Left ventricle myocardium inferior (tissue), 1 donor: ENCODE data around the gene NEXN. TPM values are rescaled to one million over a fixed set of nuclear protein-coding genes. Genes with fewer than 3 reads are reported as not detected.

Experiments
- DNase-seq: peaks from one replicate; pipeline ENCODE4 v3.0.0-alpha.2; 2020
- H3K27ac ChIP-seq: fragments of 200-600 bp; replicated peaks from 2 replicates; pipeline ENCODE4 v1.8.0; 2021
- H3K27me3 ChIP-seq: fragments of 200-600 bp; 2 replicates; pipeline ENCODE4 v1.8.0; 2021; ENCODE audit warnings: low read depth
- H3K36me3 ChIP-seq: fragments of 200-600 bp; 2 replicates; pipeline ENCODE4 v1.8.0; 2021
- H3K4me1 ChIP-seq: fragments of 200-600 bp; 2 replicates; pipeline ENCODE4 v1.8.0; 2021
- H3K4me3 ChIP-seq: fragments of 200-600 bp; 2 replicates; pipeline ENCODE4 v1.8.0; 2021; ENCODE audit warnings: mild to moderate bottlenecking, moderate library complexity
- H3K9me3 ChIP-seq: fragments of 200-600 bp; replicated peaks from 2 replicates; pipeline ENCODE4 v1.8.0; 2021
- intact Hi-C: fragments of 100-400 bp; cut with micrococcal nuclease; formaldehyde crosslinking; loops from one replicate; pipeline ENCODE4 v1.11.0; 2022
- total RNA-seq: library from RNA; stranded (reverse); fragmentation: NEBNext Ultra II Directional; extraction: Animal tissue kit (Norgen Biotek cat#: 25700); gene quantifications from one replicate; pipeline ENCODE4 v1.2.1, GENCODE V29; 2021
- TF ChIP-seq, protein P1 (sequence below): fragments of 200-600 bp; IDR thresholded peaks from 2 replicates; pipeline ENCODE4 v1.8.0; 2021; ENCODE audit warnings: antibody characterized with exemption, mild to moderate bottlenecking, borderline replicate concordance
- donor health status: DM: no; HTN: yes; CAD: no; lungs with severe emphysema.

The NEXN gene
- total RNA-seq, 1 donor from 2014 or later: 391 TPM

DNA sequence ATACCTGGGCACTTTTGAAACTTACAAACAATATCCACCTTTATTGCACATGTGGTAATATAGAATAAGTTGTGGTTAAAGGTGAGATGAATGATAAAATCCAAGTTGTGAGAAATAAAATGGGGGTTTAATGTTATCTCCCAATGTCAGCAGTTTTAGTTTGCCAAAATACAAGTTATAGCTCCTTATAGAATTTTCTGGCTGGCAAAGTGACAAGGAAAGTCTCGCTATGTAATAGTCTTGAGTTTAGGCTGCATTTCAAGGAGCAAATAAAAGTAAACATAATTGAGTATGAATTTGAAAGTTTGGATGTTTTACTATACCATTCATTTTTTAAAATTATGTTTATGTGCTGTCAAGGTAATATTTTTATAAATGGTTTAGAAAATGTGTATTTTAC, 15.0 kb upstream of the NEXN start:
- peaks cover 7% of the 10 kb centered on the region for H3K36me3 ChIP-seq
- no peak overlapping the region for H3K27ac ChIP-seq
- DNase-seq: no peak
- TF ChIP-seq, protein P1, sequence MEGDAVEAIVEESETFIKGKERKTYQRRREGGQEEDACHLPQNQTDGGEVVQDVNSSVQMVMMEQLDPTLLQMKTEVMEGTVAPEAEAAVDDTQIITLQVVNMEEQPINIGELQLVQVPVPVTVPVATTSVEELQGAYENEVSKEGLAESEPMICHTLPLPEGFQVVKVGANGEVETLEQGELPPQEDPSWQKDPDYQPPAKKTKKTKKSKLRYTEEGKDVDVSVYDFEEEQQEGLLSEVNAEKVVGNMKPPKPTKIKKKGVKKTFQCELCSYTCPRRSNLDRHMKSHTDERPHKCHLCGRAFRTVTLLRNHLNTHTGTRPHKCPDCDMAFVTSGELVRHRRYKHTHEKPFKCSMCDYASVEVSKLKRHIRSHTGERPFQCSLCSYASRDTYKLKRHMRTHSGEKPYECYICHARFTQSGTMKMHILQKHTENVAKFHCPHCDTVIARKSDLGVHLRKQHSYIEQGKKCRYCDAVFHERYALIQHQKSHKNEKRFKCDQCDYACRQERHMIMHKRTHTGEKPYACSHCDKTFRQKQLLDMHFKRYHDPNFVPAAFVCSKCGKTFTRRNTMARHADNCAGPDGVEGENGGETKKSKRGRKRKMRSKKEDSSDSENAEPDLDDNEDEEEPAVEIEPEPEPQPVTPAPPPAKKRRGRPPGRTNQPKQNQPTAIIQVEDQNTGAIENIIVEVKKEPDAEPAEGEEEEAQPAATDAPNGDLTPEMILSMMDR: no peak
- no peaks in the 10 kb centered on the region for H3K9me3 ChIP-seq
- H3K27me3 ChIP-seq: no peaks in the 10 kb centered on the region
- H3K4me1 ChIP-seq: no peaks in the 10 kb centered on the region
- H3K4me3 ChIP-seq: no peak overlapping the region
- intact Hi-C loops: no loop called here

DNA sequence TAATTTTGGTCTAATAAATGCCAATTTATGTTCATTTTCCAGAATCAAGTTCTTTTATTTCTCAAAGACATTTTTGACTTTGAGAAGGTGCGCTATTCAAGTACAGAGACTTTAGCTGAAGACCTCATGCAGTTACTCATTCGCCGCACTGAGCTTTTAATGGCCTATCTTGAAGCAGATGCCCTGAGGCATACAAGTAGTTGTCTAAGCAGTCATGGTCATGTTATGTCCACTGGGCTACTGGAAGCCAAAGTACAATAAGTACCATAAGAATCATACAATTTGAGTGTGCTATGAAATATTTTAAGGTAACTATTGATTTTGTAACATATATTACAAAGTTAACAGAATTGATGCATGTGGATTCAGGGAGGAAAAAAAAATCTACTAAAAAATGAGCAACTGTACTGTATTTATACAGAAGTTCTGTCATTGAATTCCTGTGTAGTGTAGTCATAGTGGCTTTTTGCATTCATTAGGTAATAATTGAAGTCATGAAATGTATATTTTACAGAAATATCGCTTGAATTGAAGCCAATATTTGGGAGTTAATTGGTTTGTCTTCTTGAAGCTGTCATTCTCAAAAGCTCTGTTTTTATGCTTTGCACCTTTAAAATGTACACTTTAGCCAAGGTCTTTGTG, 13.5 kb upstream of the NEXN start:
- Histone ChIP-seq H3K36me3 (peaks cover 7% of the 10 kb centered on the region), H3K4me3 (no peak overlapping the region), H3K27me3 (no peaks in the 10 kb centered on the region), H3K4me1 (no peaks in the 10 kb centered on the region), H3K27ac (no peak overlapping the region), H3K9me3 (no peaks in the 10 kb centered on the region)
- intact Hi-C loops: no loop called here
- TF ChIP-seq, protein P1: no peak
- DNase-seq: no peak

DNA sequence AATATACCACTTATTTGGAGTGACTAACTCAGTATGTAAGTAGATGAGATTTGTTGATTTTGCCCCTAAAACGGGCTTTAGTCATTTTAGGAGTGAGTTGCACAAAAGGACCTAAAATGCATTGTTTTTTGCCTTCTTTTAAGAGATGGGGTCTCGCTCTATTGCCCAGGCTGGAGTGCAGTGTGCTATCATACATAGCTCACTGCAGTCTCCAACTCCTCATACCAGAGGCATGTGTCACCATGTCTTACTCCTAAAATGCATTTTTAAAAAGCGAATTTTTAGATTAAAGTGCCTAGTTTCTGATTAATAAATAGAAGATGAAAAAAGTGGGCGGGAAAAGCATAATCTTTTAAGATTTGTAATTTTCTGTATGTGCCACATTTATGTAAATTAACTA, 11.5 kb upstream of the NEXN start:
- Histone ChIP-seq H3K27ac (no peak overlapping the region), H3K36me3 (peaks cover 2% of the 10 kb centered on the region), H3K4me3 (no peak overlapping the region), H3K4me1 (no peaks in the 10 kb centered on the region), H3K27me3 (no peaks in the 10 kb centered on the region), H3K9me3 (no peaks in the 10 kb centered on the region)
- TF ChIP-seq, protein P1: no peak
- DNase-seq: no peak
- intact Hi-C loops: no loop called here

- no peak for DNase-seq
- H3K4me3 ChIP-seq: no peak overlapping the region
- H3K9me3 ChIP-seq: no peaks in the 10 kb centered on the region
- H3K27me3 ChIP-seq: no peaks in the 10 kb centered on the region
- TF ChIP-seq, protein P1: no peak
- no peaks in the 10 kb centered on the region for H3K4me1 ChIP-seq
- intact Hi-C loops: no loop called here
- H3K36me3 ChIP-seq: peaks cover 2% of the 10 kb centered on the region
- no peak overlapping the region for H3K27ac ChIP-seq
Observed at GRCh38 chr1:77881061-77881460, 7.4 kb upstream of the NEXN start.

DNA sequence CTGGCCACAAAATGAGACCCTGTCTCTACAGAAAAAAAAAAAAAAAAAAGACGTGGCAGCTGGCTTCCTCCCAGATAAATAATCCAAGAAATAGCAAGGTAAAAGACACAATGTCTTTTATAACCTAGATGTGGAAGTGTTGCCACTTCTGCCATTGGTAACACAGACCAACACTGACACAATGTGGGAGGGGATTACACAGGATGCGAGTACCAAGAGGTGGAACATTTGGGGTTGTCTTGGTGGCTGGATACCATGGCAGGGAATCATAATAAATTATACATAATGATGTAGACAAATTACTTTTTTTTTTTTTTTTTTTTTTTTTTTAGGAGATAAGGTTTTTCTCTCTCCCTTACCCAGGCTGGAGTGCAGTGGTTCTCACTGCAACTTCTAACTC, 6.0 kb upstream of the NEXN start:
- DNase-seq: no peak
- H3K4me1 ChIP-seq: peaks cover 6% of the 10 kb centered on the region
- H3K4me3 ChIP-seq: no peak overlapping the region
- H3K27me3 ChIP-seq: no peaks in the 10 kb centered on the region
- TF ChIP-seq, protein P1: no peak
- peaks cover 2% of the 10 kb centered on the region for H3K36me3 ChIP-seq
- no peak overlapping the region for H3K27ac ChIP-seq
- intact Hi-C loops: no loop called here
- H3K9me3 ChIP-seq: no peaks in the 10 kb centered on the region
